H1 (cell line): Measurements from ENCODE around the gene LCLAT1. TPM values are rescaled to one million over a fixed set of nuclear protein-coding genes. Genes with fewer than 3 reads are reported as not detected.

Source experiments
- CTCF ChIA-PET: fragments of 300-600 bp; sonication (Branson Sonifier 250); formaldehyde crosslinking; loops from one replicate; lab custom pipeline; 2021; ENCODE audit not compliant: partially characterized antibody; lab: Charles Lee
- POLR2A ChIA-PET: fragments of 300-600 bp; sonication (Branson Sonifier 250); formaldehyde crosslinking; loops from one replicate; lab custom pipeline; 2021; ENCODE audit warnings: inconsistent platforms; ENCODE audit not compliant: partially characterized antibody; lab: Charles Lee
- DNase-seq, 2 experiments: peaks; one replicate each; pipeline versions ENCODE4 v3.0.0 to v3.0.0-alpha.2; 2010 to 2022; ENCODE audit warnings: low spot score in 2 of 2, low read depth in 1 of 2, mixed read lengths in 1 of 2
- FAIRE-seq: peaks from 2 replicates; lab custom pipeline; 2011; peaks lifted over from hg19 to GRCh38; lab: Jason Lieb, UNC
- H2AFZ ChIP-seq: 2 replicates; pipeline ENCODE4 v1.8.1; 2012; ENCODE audit warnings: low read length, inconsistent platforms
- H2AK5ac ChIP-seq: 2 replicates; pipeline ENCODE4 v1.6.1; 2013; ENCODE audit warnings: low read depth, low read length
- H2BK120ac ChIP-seq: replicated peaks from 2 replicates; pipeline ENCODE3; 2013; ENCODE audit warnings: low read depth, low read length, inconsistent platforms
- H2BK12ac ChIP-seq: 2 replicates; pipeline ENCODE4 v1.6.1; 2013; ENCODE audit warnings: low read depth, low read length
- H2BK15ac ChIP-seq: 2 replicates; pipeline ENCODE4 v1.6.1; 2013; ENCODE audit warnings: low read length
- H2BK20ac ChIP-seq: 2 replicates; pipeline ENCODE4 v1.6.1; 2013; ENCODE audit warnings: low read length
- H2BK5ac ChIP-seq: 2 replicates; pipeline ENCODE4 v1.6.1; 2013; ENCODE audit warnings: low read depth, low read length
- H3K14ac ChIP-seq: 2 replicates; pipeline ENCODE4 v1.6.1; 2013; ENCODE audit warnings: inconsistent platforms; ENCODE audit not compliant: insufficient read length
- H3K18ac ChIP-seq: 2 replicates; pipeline ENCODE4 v1.6.1; 2013; ENCODE audit warnings: low read length; ENCODE audit errors: extremely low read depth
- H3K23ac ChIP-seq: 2 replicates; pipeline ENCODE4 v1.6.1; 2013; ENCODE audit warnings: inconsistent platforms; ENCODE audit not compliant: insufficient read length
- H3K23me2 ChIP-seq: 2 replicates; pipeline ENCODE4 v1.6.1; 2013; ENCODE audit warnings: low read depth, low read length
- H3K27ac ChIP-seq: 2 replicates; pipeline ENCODE4 v1.6.1; 2011; ENCODE audit warnings: low read depth, low read length, inconsistent platforms
- H3K27me3 ChIP-seq, 4 experiments: replicated peaks in 1 of 4; 1 replicate in 1 of 4; 2 replicates in 3 of 4; pipeline versions ENCODE4 v1.6.1 to v1.8.1; 2011 to 2013; ENCODE audit warnings: low read length in 3 of 4, mild to moderate bottlenecking in 3 of 4, inconsistent platforms in 2 of 4, mixed read lengths in 2 of 4, moderate library complexity in 1 of 4; ENCODE audit not compliant: control insufficient read depth in 3 of 4, insufficient read depth in 3 of 4; ENCODE audit errors: extremely low read depth in 1 of 4
- H3K36me3 ChIP-seq, 4 experiments: 2 replicates each; pipeline versions ENCODE4 v1.6.1 to v1.8.1; 2011 to 2013; ENCODE audit warnings: mild to moderate bottlenecking in 4 of 4, low read length in 3 of 4, moderate library complexity in 2 of 4, control low read depth in 1 of 4, inconsistent platforms in 1 of 4; ENCODE audit not compliant: insufficient read depth in 4 of 4, control insufficient read depth in 2 of 4
- H3K4ac ChIP-seq: replicated peaks from 2 replicates; pipeline ENCODE3; 2013; ENCODE audit warnings: low read length, low read depth, mixed read lengths, inconsistent platforms; ENCODE audit not compliant: insufficient read length
- H3K4me1 ChIP-seq, 4 experiments: replicated peaks in 1 of 4; 1 replicate in 1 of 4; 2 replicates in 3 of 4; pipeline versions ENCODE4 v1.6.1 to v1.8.1; 2011 to 2013; ENCODE audit warnings: low read length in 3 of 4, inconsistent platforms in 2 of 4, mixed read lengths in 1 of 4; ENCODE audit not compliant: insufficient read depth in 4 of 4, control insufficient read depth in 3 of 4
- H3K4me2 ChIP-seq, 2 experiments: 2 replicates each; pipeline versions ENCODE4 v1.6.1 to v1.8.1; 2011 to 2013; ENCODE audit warnings: low read depth in 2 of 2, low read length in 2 of 2, control low read depth in 1 of 2, inconsistent platforms in 1 of 2, mild to moderate bottlenecking in 1 of 2; ENCODE audit not compliant: insufficient read depth in 1 of 2
- H3K4me3 ChIP-seq, 4 experiments: fragments of 200-600, 300-600 bp in 1 of 4; sonication (generic), shearing (Covaris generic), sonication (Bioruptor Twin) in 1 of 4; 2 replicates each; pipeline versions ENCODE4 v1.5.1 to v1.8.1; 2011 to 2016; ENCODE audit warnings: low read length in 4 of 4, low read depth in 3 of 4, control low read depth in 2 of 4, inconsistent platforms in 2 of 4, mild to moderate bottlenecking in 2 of 4, mixed read lengths in 1 of 4, moderate library complexity in 1 of 4; ENCODE audit not compliant: insufficient read depth in 2 of 4; ENCODE audit errors: extremely low read depth in 1 of 4
- H3K56ac ChIP-seq: replicated peaks from 2 replicates; pipeline ENCODE3; 2013; ENCODE audit warnings: low read depth, mild to moderate bottlenecking, mixed read lengths, low read length, inconsistent platforms; ENCODE audit not compliant: insufficient read length
- H3K79me1 ChIP-seq: 2 replicates; pipeline ENCODE4 v1.6.1; 2013; ENCODE audit warnings: low read depth, low read length, control low read depth
- H3K79me2 ChIP-seq, 2 experiments: 2 replicates each; pipeline versions ENCODE4 v1.6.1 to v1.8.1; 2012 to 2013; ENCODE audit warnings: low read length in 2 of 2, mild to moderate bottlenecking in 2 of 2, inconsistent platforms in 1 of 2; ENCODE audit not compliant: insufficient read depth in 2 of 2, control insufficient read depth in 1 of 2
- H3K9ac ChIP-seq, 4 experiments: replicated peaks in 1 of 4; 1 replicate in 1 of 4; 2 replicates in 3 of 4; pipeline versions ENCODE4 v1.6.1 to v1.8.1; 2011 to 2013; ENCODE audit warnings: low read depth in 3 of 4, low read length in 3 of 4, control low read depth in 2 of 4, mild to moderate bottlenecking in 2 of 4, moderate library complexity in 2 of 4, inconsistent platforms in 1 of 4; ENCODE audit errors: extremely low read depth in 1 of 4
- H3K9me3 ChIP-seq, 2 experiments: 2 replicates each; pipeline versions ENCODE4 v1.6.1 to v1.8.1; 2012 to 2013; ENCODE audit warnings: mild to moderate bottlenecking in 2 of 2, moderate library complexity in 2 of 2, control low read depth in 1 of 2, inconsistent platforms in 1 of 2, low read depth in 1 of 2, low read length in 1 of 2, mixed read lengths in 1 of 2; ENCODE audit not compliant: insufficient read depth in 2 of 2
- H4K20me1 ChIP-seq, 2 experiments: replicated peaks in 1 of 2; 2 replicates each; pipeline versions ENCODE3 to v1.8.1; 2011 to 2013; ENCODE audit warnings: inconsistent platforms in 2 of 2, low read length in 2 of 2, mild to moderate bottlenecking in 1 of 2; ENCODE audit not compliant: insufficient read depth in 2 of 2, control insufficient read depth in 1 of 2
- H4K5ac ChIP-seq: 2 replicates; pipeline ENCODE4 v1.6.1; 2013; ENCODE audit warnings: low read length, low read depth, mixed read lengths, inconsistent platforms; ENCODE audit not compliant: insufficient read length
- H4K8ac ChIP-seq: 2 replicates; pipeline ENCODE4 v1.8.0; 2013; ENCODE audit warnings: mild to moderate bottlenecking, moderate library complexity, low read length, inconsistent platforms; ENCODE audit not compliant: insufficient read depth; ENCODE audit errors: extremely low read depth
- H4K91ac ChIP-seq: replicated peaks from 2 replicates; pipeline ENCODE3; 2013; ENCODE audit warnings: low read length, mixed read lengths, inconsistent platforms; ENCODE audit not compliant: insufficient read length
- ASH2L ChIP-seq: fragments of 200-600, 300-600 bp; sonication (generic); IDR thresholded peaks from one replicate; pipeline ENCODE4 v1.7.1; 2017; ENCODE audit warnings: low read length
- CBX8 ChIP-seq: fragments of 300-800, 300-1000 bp; sonication (generic); IDR thresholded peaks from 2 replicates; pipeline ENCODE4 v1.7.1; 2016; ENCODE audit warnings: low read depth, low read length, borderline replicate concordance
- CHD1 ChIP-seq: IDR thresholded peaks from 2 replicates; pipeline ENCODE4 v1.6.1; 2012; ENCODE audit warnings: low read depth, low read length, improper control_type of control experiment
- CTBP2 ChIP-seq: IDR thresholded peaks from 2 replicates; pipeline ENCODE4 v1.7.0; 2011; ENCODE audit warnings: borderline replicate concordance, mild to moderate bottlenecking, moderate library complexity, mixed read lengths, low read length; ENCODE audit not compliant: insufficient read depth, insufficient read length
- JUN ChIP-seq: IDR thresholded peaks from 2 replicates; pipeline ENCODE4 v1.6.1; 2011; ENCODE audit warnings: low read depth, mild to moderate bottlenecking, improper control_type of control experiment, low read length
- KDM1A ChIP-seq: fragments of 200-600, 300-600 bp; sonication (generic); IDR thresholded peaks from 2 replicates; pipeline ENCODE4 v1.7.1; 2016; ENCODE audit warnings: mild to moderate bottlenecking, low read length, borderline replicate concordance
- NRF1 ChIP-seq: IDR thresholded peaks from 2 replicates; pipeline ENCODE4 v1.6.1; 2011; ENCODE audit warnings: mild to moderate bottlenecking, low read depth, low read length, improper control_type of control experiment
- SIN3A ChIP-seq, 2 experiments: IDR thresholded peaks in 1 of 2; conservative IDR thresholded peaks in 1 of 2; 2 replicates each; pipeline ENCODE4 v1.6.1; 2011 to 2012; ENCODE audit warnings: low read length in 2 of 2, improper control_type of control experiment in 1 of 2, low read depth in 1 of 2, mild to moderate bottlenecking in 1 of 2
- TCF12 ChIP-seq: IDR thresholded peaks from 2 replicates; pipeline ENCODE4 v1.6.1; 2011; ENCODE audit warnings: low read depth, mild to moderate bottlenecking, low read length
- YY1 ChIP-seq: IDR thresholded peaks from 2 replicates; pipeline ENCODE4 v1.6.1; 2011; ENCODE audit warnings: low read depth, mild to moderate bottlenecking, low read length
- WGBS, 2 experiments: shearing (Covaris generic) in 1 of 2; methylation state at CpG; one replicate each; pipeline versions ENCODE4 v1.1.6 to v1.1.7; 2013 to 2015; ENCODE audit warnings: low lambda C conversion rate in 2 of 2, mixed read lengths in 2 of 2, inconsistent platforms in 1 of 2, low coverage in 1 of 2, missing lambda C conversion rate in 1 of 2; ENCODE audit not compliant: insufficient replicate concordance in 2 of 2, insufficient coverage in 1 of 2, insufficient read length in 1 of 2; ENCODE audit errors: extremely low coverage in 1 of 2, missing lambda C conversion rate in 1 of 2; 5-methylcytosine and 5-hydroxymethylcytosine counted together
- polyA plus RNA-seq, 7 experiments: library from polyadenylated mRNA; depleted of rRNA in 3 of 7; stranded (reverse) in 5 of 7; unstranded in 2 of 7; fragments of >200 nt in 5 of 7; fragments of 200-250 nt in 2 of 7; gene quantifications; 1 replicate in 5 of 7; 2 replicates in 1 of 7; 4 replicates in 1 of 7; pipeline versions ENCODE4 v1.2.1 to v1.2.3, GENCODE V29; 2011 to 2013; ENCODE audit warnings: missing spikeins in 2 of 7, mixed read lengths in 2 of 7
- total RNA-seq: library from RNA; stranded (reverse); fragmentation: NEBNext Ultra II Directional; extraction: Animal tissue kit (Norgen Biotek cat#: 25700); gene quantifications from 2 replicates; pipeline ENCODE4 v1.2.1, GENCODE V29; 2021
- TF ChIP-seq, protein P1 (sequence below): IDR thresholded peaks from 2 replicates; pipeline ENCODE4 v1.6.1; 2011; ENCODE audit warnings: low read length, improper control_type of control experiment

Gene LCLAT1
- total and polyA plus RNA-seq, 2 of the 8 experiments (the other 6 are each of a cell fraction or from before 2014, with no cell fraction given), result 7.6 to 22.0 TPM

DNA sequence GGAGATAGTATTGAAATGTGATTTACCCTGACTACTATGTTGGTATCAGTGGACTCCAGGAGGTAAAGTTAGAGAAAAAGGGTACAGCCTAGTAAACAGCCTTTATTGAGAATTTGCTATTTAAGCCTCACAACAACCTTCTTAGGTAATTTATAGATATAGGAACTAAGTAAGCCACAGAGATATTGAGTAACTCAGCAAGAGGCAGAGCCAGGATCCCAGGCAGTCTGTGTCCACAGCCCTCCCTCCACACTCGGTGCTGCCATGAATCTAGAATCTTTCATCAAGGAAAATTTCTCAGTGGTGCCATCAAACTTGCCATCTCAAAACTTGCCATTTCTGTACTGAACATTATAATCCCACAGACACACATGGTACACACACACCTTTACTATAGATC is 189.3 kb downstream of the LCLAT1 start:
- no peaks in the 10 kb centered on the region for H3K79me2 ChIP-seq
- H2AK5ac ChIP-seq, result no peak overlapping the region
- H3K23ac ChIP-seq, result no peak overlapping the region
- H3K4me3 ChIP-seq, result no peak overlapping the region
- H2BK15ac ChIP-seq, result no peak overlapping the region
- H2BK20ac ChIP-seq, result no peak overlapping the region
- H3K14ac ChIP-seq, result no peak overlapping the region
- no peak overlapping the region for H3K18ac ChIP-seq
- H3K9me3 ChIP-seq, result no peaks in the 10 kb centered on the region
- no peak overlapping the region for H4K5ac ChIP-seq
- H4K20me1 ChIP-seq, result no peaks in the 10 kb centered on the region
- no peak overlapping the region for H3K4me2 ChIP-seq
- no peak overlapping the region for H4K91ac ChIP-seq
- no peak overlapping the region for H3K27ac ChIP-seq
- DNase-seq (no peak), FAIRE-seq (no peak)
- no peaks in the 10 kb centered on the region for H3K27me3 ChIP-seq
- ChIA-PET CTCF (interaction anchor here (1.0 kb wide), 1 partner anchor 28 kb away, joined by 3 read pairs; no protein-coding TSS in a partner anchor), POLR2A (no interaction called here)
- H2BK120ac ChIP-seq, result no peak overlapping the region
- no peak overlapping the region for H4K8ac ChIP-seq
- no peak overlapping the region for H3K56ac ChIP-seq
- no peaks in the 10 kb centered on the region for H3K79me1 ChIP-seq
- H3K36me3 ChIP-seq, result peaks cover 0 to 4% (median 0%) of the 10 kb centered on the region in 4 experiments; a peak in 2 of 8 replicates
- no peaks in the 10 kb centered on the region for H3K23me2 ChIP-seq
- H3K9ac ChIP-seq, result no peak overlapping the region
- H2AFZ ChIP-seq, result no peak overlapping the region
- no peak overlapping the region for H2BK5ac ChIP-seq
- no peak overlapping the region for H2BK12ac ChIP-seq
- no peak overlapping the region for H3K4ac ChIP-seq
- H3K4me1 ChIP-seq, result no peaks in the 10 kb centered on the region
- 100% methylated on average over 1 of the region's 1 CpG; no CpG with 5 or more reads in 1 of the 2 experiments for WGBS, 2 experiments
- no peak for TF ChIP-seq SIN3A (conservative IDR thresholded peaks at IDR 0.05 in 1 of 2, IDR thresholded peaks at IDR 0.05 in 1 of 2; ENCODE audit: low read depth in 1 of 2, low read length in 2 of 2)
- no peak for TF ChIP-seq KDM1A
- no peak for TF ChIP-seq NRF1
- TF ChIP-seq ASH2L, result no peak
- no peak for TF ChIP-seq JUN
- no peak for TF ChIP-seq CHD1
- no peak for TF ChIP-seq CTBP2
- TF ChIP-seq CBX8, result no peak
- TF ChIP-seq, protein P1, sequence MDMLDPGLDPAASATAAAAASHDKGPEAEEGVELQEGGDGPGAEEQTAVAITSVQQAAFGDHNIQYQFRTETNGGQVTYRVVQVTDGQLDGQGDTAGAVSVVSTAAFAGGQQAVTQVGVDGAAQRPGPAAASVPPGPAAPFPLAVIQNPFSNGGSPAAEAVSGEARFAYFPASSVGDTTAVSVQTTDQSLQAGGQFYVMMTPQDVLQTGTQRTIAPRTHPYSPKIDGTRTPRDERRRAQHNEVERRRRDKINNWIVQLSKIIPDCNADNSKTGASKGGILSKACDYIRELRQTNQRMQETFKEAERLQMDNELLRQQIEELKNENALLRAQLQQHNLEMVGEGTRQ, result no peak
- TF ChIP-seq YY1, result no peak
- no peak for TF ChIP-seq TCF12
